Cardiac muscle cell (in vitro differentiated cells and primary cell): ENCODE data around the gene MSX1. TPM values are rescaled to one million over a fixed set of nuclear protein-coding genes. Genes with fewer than 3 reads are reported as not detected.
"Not testable (repeated sequence)": the region's sequence is repeated elsewhere in the genome, so short reads cannot be mapped to it uniquely, and the experiment has no call there.

Source experiments
- DNase-seq, 2 donors: peaks; one replicate each; pipeline versions ENCODE4 v3.0.0 to v3.0.0-alpha.2; 2010 to 2017; ENCODE audit warnings: low read depth in 1 of 2, low spot score in 1 of 2
- H3K27ac ChIP-seq: fragments of 200-600 bp; sonication (generic); 2 replicates; pipeline ENCODE4 v1.5.1; 2016
- H3K27me3 ChIP-seq: fragments of 200-600 bp; sonication (generic); 2 replicates; pipeline ENCODE4 v1.6.0; 2016; ENCODE audit warnings: control low read depth
- H3K36me3 ChIP-seq: fragments of 200-600 bp; sonication (generic); 2 replicates; pipeline ENCODE4 v1.5.1; 2016; ENCODE audit warnings: control low read depth
- H3K4me1 ChIP-seq: fragments of 200-600 bp; sonication (generic); 2 replicates; pipeline ENCODE4 v1.8.1; 2017; ENCODE audit warnings: low read depth, mild to moderate bottlenecking, mixed run types
- H3K4me3 ChIP-seq: fragments of 200-600 bp; sonication (generic); 2 replicates; pipeline ENCODE4 v1.5.1; 2016; ENCODE audit warnings: mild to moderate bottlenecking
- H3K9me3 ChIP-seq: fragments of 200-600 bp; sonication (generic); 2 replicates; pipeline ENCODE4 v1.5.1; 2017; ENCODE audit warnings: low read depth, mild to moderate bottlenecking, control low read depth
- CTCF ChIP-seq: IDR thresholded peaks from 2 replicates; pipeline ENCODE4 v1.5.1; 2012; ENCODE audit warnings: low read depth, mild to moderate bottlenecking, low read length
- polyA plus RNA-seq: library from polyadenylated mRNA; unstranded; fragments of >200 nt; fragmentation: Nextera tagmentation; extraction: Ambion mirVana; gene quantifications from 2 replicates; pipeline ENCODE4 v1.2.1, GENCODE V29; 2016
- total RNA-seq: library from RNA; depleted of rRNA; stranded (reverse); fragments of >200 nt; gene quantifications from 2 replicates; pipeline ENCODE4 v1.2.3, GENCODE V29; 2016

The MSX1 gene
- total and polyA plus RNA-seq, 2 experiments from 2014 or later = 15.6 to 27.5 TPM

- no peak for DNase-seq
- no peaks in the 10 kb centered on the region for H3K27me3 ChIP-seq
- no peak for TF ChIP-seq CTCF
Observed at GRCh38 chr4:4819213-4819606, 40.3 kb upstream of the MSX1 start.

GRCh38 chr4:4820261-4820660 lies 39.2 kb upstream of the MSX1 start:
- no peak overlapping the region for H3K27ac ChIP-seq
- DNase-seq = no peak
- no peak overlapping the region for H3K4me3 ChIP-seq
- H3K9me3 ChIP-seq = no peaks in the 10 kb centered on the region
- H3K4me1 ChIP-seq = no peaks in the 10 kb centered on the region
- H3K27me3 ChIP-seq = no peaks in the 10 kb centered on the region
- no peak for TF ChIP-seq CTCF
- H3K36me3 ChIP-seq = no peaks in the 10 kb centered on the region

More at GRCh38 chr4:4819213-4819606, 40.3 kb upstream of the MSX1 start:
- no peak overlapping the region for H3K4me3 ChIP-seq
- H3K27ac ChIP-seq = no peak overlapping the region
- no peaks in the 10 kb centered on the region for H3K36me3 ChIP-seq
- no peaks in the 10 kb centered on the region for H3K4me1 ChIP-seq
- H3K9me3 ChIP-seq = no peaks in the 10 kb centered on the region

- Histone ChIP-seq H3K27me3 (no peaks in the 10 kb centered on the region), H3K27ac (no peak overlapping the region), H3K36me3 (no peaks in the 10 kb centered on the region), H3K9me3 (no peaks in the 10 kb centered on the region), H3K4me1 (no peaks in the 10 kb centered on the region), H3K4me3 (no peak overlapping the region)
- DNase-seq = no peak
- no peak for TF ChIP-seq CTCF
Observed at GRCh38 chr4:4820739-4821138, 38.7 kb upstream of the MSX1 start.

GRCh38 chr4:4821577-4821976 lies 37.9 kb upstream of the MSX1 start:
- no peaks in the 10 kb centered on the region for H3K4me1 ChIP-seq

GRCh38 chr4:4822286-4822685 lies 37.2 kb upstream of the MSX1 start:
- H3K36me3 ChIP-seq, H3K27ac ChIP-seq, H3K27me3 ChIP-seq, DNase-seq, H3K4me3 ChIP-seq, H3K9me3 ChIP-seq, H3K4me1 ChIP-seq: not testable (repeated sequence)

More at GRCh38 chr4:4821577-4821976, 37.9 kb upstream of the MSX1 start:
- Histone ChIP-seq H3K27ac (no peak overlapping the region), H3K36me3 (no peaks in the 10 kb centered on the region), H3K27me3 (no peaks in the 10 kb centered on the region), H3K4me3 (no peak overlapping the region), H3K9me3 (no peaks in the 10 kb centered on the region)
- no peak for TF ChIP-seq CTCF
- no peak for DNase-seq

- no peak for DNase-seq
- H3K9me3 ChIP-seq = no peaks in the 10 kb centered on the region
- H3K27ac ChIP-seq = no peak overlapping the region
- no peaks in the 10 kb centered on the region for H3K27me3 ChIP-seq
- no peak overlapping the region for H3K4me3 ChIP-seq
- no peak for TF ChIP-seq CTCF
- no peaks in the 10 kb centered on the region for H3K36me3 ChIP-seq
- no peaks in the 10 kb centered on the region for H3K4me1 ChIP-seq
Observed at GRCh38 chr4:4823621-4824162, 35.8 kb upstream of the MSX1 start.
